Measurements from ENCODE around the gene PHF21B.
"Not testable (repeated sequence)": the region's sequence is repeated elsewhere in the genome, so short reads cannot be mapped to it uniquely, and the experiment has no call there.

PHF21B gene

GRCh38 chr22:44916281-44917231 is 93.2 kb downstream of the PHF21B start:
- no peak for DNase-seq

GRCh38 chr22:44915441-44915840 is 94.4 kb downstream of the PHF21B start:
- no peak for DNase-seq

- DNase-seq, result no peak
Measured at GRCh38 chr22:44914026-44914721, 95.6 kb downstream of the PHF21B start.

- no peak for DNase-seq
Measured at GRCh38 chr22:44913198-44913983, 96.4 kb downstream of the PHF21B start.

GRCh38 chr22:44909241-44909640 is 100.6 kb downstream of the PHF21B start:
- DNase-seq, result peak; percentile 44

- no peak for DNase-seq
Measured at GRCh38 chr22:44907765-44908737, 101.8 kb downstream of the PHF21B start.

- DNase-seq, result no peak
Measured at GRCh38 chr22:44906999-44907644, 102.7 kb downstream of the PHF21B start.

- no peak for DNase-seq
Measured at GRCh38 chr22:44906248-44906936, 103.4 kb downstream of the PHF21B start.

- not testable (repeated sequence) for DNase-seq
Measured at GRCh38 chr22:44904492-44905152, 105.2 kb downstream of the PHF21B start.

GRCh38 chr22:44903164-44903563 is 106.6 kb downstream of the PHF21B start:
- DNase-seq, result not testable (repeated sequence)

GRCh38 chr22:44901301-44901700 is 108.5 kb downstream of the PHF21B start:
- no peak for DNase-seq

GRCh38 chr22:44898236-44898635 is 111.6 kb downstream of the PHF21B start:
- DNase-seq, result no peak

- DNase-seq, result no peak
Measured at GRCh38 chr22:44895296-44896055, 114.3 kb downstream of the PHF21B start.

- DNase-seq, result no peak
Measured at GRCh38 chr22:44894782-44895181, 115.0 kb downstream of the PHF21B start.

GRCh38 chr22:44894321-44894720 is 115.5 kb downstream of the PHF21B start:
- no peak for DNase-seq

GRCh38 chr22:44893731-44894080 is 116.1 kb downstream of the PHF21B start:
- DNase-seq, result no peak

- no peak for DNase-seq
Measured at GRCh38 chr22:44892803-44893730, 116.7 kb downstream of the PHF21B start.

GRCh38 chr22:44892243-44892642 is 117.6 kb downstream of the PHF21B start:
- peak; percentile 7 for DNase-seq
